LNCAP (cell line): ENCODE measurements around the gene B9D2.

Experiments
- TF ChIP-seq, protein P1 (sequence below): fragments of 450-650 bp; IDR thresholded peaks from 2 replicates; pipeline ENCODE4 v1.5.1; 2017; ENCODE audit warnings: mild to moderate bottlenecking

The B9D2 gene

DNA sequence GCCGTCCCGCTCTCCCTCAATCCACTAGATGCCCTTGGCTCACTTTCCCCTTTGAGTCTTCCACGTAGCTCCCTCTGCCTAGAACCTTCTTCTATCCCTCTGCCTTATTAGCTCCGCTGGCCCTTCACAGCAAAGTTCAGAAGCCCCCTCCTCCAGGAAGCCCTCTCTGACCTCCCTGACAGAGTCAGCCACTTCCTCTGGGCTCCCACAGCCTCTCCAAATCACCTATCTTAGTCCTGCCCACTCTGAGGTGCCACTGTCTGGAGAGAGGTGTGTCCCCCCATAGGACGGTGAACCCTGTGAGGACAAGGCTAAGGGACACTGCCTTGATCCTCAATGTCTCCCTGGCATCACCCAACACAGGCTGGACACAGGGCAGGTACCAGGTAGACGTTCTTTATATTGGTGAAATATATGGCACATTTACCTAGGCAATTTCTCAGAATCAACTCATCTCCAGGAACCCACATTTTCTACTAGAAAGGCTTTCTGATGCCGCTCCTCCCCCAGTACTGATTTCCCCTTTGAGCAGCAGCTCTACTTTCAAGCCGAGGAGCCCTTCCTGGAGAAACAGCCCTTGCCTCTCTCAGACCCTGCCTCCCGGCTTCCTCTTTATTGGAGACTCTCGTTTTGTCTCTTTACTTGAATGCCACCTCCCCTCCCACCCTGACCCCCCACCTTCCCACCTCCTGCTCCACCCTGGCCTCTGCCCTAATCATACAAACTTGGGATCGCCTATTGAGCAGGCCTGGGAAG lies 6.8 kb downstream of the B9D2 start:
- TF ChIP-seq, protein P1, sequence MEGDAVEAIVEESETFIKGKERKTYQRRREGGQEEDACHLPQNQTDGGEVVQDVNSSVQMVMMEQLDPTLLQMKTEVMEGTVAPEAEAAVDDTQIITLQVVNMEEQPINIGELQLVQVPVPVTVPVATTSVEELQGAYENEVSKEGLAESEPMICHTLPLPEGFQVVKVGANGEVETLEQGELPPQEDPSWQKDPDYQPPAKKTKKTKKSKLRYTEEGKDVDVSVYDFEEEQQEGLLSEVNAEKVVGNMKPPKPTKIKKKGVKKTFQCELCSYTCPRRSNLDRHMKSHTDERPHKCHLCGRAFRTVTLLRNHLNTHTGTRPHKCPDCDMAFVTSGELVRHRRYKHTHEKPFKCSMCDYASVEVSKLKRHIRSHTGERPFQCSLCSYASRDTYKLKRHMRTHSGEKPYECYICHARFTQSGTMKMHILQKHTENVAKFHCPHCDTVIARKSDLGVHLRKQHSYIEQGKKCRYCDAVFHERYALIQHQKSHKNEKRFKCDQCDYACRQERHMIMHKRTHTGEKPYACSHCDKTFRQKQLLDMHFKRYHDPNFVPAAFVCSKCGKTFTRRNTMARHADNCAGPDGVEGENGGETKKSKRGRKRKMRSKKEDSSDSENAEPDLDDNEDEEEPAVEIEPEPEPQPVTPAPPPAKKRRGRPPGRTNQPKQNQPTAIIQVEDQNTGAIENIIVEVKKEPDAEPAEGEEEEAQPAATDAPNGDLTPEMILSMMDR, result no peak

DNA sequence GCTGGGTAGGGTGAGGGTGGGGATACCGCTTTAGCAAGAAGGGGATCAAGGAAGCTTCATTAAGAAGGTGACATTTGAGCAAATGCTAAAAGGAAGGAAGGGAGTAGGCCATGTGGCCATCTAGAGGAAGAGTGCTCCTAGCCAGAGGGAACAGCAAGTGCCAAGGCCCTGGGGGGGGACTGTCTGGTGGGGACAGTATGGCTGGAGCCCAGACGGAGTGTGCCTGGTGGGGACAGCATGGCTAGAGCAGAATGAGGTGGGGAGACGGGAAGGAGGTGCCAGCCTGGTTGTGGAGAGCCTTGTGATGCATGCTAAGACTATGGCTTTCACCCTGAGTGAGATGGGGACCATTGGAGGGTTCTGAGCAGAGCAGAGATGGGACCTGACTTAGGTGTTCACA lies 8.1 kb downstream of the B9D2 start:
- TF ChIP-seq, protein P1, result no peak

DNA sequence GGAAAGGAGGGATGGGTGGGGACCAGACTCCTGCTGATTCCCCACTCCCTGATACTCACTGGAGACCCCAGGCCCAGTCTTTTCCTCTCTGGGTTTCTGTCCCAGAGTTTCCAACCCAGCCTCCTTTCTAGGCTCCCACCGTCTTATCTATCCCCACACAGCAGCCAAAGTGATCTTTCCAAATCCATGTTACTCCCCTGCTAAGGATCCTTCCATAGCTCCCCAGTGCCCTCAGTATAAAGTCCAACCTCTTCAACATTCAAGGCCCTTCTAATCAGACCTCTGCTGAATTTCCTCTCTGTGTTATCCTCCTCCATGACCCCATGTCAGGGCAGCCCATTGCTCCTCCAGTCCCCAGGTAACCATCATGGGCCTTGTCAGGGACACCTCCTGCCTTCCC lies 8.9 kb downstream of the B9D2 start:
- TF ChIP-seq, protein P1, result no peak

DNA sequence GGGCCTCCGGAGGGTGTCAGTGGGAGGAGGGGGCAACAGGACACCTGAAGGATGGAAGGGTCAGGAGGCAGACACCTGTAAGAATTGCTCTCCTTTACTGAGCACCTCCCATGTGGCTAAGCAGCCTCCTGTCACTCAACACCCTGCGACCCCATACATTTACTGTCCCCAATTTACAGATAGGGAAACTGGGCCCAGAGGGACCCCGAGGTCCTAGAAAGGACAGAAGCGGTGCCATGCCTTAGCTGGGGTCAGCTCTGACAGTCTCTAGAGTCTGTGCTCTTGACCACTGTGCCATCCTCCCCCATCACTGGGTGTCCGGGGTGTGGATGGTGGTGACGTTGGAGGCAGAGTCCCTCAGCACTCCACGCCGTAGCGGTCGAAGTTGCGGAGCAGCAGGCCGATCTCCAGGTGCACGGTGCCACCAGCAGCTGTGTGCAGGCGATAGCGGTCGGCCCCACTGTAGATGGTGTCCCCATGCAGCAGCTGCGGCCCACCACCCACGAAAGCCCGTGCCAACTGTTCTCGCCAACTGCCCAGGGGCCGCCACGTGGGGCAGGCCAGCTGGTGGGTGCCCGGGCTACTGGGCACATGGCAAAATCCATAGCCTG lies 9.5 kb downstream of the B9D2 start:
- TF ChIP-seq, protein P1, result no peak

DNA sequence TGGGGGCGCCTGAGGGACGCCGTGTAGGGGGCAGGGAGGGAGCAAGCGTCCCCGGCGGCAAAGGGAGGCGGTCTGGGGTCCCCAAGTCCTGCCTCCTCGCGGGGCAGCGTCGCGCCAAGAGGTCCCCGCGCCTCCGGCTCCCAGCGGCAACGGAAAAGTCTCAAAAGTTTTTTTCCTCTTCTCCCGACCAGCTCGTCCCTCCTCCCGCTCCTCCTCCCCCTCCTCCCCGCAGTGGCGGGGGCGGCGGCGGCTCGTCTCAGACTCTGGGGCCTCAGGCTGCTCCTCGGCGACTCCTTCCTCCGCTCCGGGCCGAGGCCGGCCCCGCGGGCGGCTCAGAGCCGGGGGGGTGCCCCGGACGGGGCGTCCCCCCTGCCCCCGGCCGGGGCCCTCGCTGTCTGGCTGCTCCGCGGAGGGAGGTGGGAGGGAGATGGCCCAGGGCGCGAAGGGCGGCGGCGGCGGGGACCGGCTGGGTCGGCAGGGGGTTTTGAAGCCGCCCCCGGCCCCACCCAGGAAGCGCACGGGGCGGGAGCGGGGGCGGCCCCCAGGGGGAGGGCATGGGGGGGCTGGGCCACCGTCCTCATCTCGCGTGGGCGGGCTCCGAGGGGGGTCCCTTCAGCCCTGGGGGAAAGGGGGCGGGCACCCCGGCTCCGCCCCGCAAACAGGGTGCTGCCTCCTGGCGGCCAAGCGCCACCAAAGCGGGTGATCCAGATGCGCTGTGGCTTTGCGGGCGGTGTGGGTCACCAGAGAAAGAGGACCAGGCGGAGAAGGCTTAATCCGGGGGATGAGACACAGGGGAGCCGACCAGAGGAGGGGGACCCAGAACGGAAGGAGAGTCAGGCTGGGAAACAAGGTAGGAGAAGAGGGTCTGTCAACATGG lies 10.2 kb downstream of the B9D2 start, which contains the start of gene TGFB1:
Gene TGFB1, minus strand, starts transcription at position 457 of the 877 bp plus-strand sequence. CDS start 878 bp downstream, outside the sequence.
- TF ChIP-seq, protein P1, result peak; percentile 61

DNA sequence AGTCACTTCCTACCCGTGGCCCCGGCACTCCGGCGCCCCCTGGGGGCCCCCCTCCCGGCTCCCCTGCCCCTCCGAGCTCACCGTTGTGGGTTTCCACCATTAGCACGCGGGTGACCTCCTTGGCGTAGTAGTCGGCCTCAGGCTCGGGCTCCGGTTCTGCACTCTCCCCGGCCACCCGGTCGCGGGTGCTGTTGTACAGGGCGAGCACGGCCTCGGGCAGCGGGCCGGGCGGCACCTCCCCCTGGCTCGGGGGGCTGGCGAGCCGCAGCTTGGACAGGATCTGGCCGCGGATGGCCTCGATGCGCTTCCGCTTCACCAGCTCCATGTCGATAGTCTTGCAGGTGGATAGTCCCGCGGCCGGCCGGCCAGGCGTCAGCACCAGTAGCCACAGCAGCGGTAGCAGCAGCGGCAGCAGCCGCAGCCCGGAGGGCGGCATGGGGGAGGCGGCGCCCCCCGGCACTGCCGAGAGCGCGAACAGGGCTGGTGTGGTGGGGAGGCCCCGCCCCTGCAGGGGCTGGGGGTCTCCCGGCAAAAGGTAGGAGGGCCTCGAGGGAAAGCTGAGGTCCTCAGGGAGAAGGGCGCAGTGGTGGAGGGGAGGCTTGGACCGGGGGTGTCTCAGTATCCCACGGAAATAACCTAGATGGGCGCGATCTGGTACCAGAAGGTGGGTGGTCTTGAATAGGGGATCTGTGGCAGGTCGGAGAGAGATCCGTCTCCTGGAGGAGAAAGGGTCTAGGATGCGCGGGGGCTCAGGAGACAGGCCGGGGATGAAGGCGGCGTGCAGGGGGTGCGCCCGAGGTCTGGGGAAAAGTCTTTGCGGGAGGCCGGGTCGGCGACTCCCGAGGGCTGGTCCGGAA lies 11.1 kb downstream of the B9D2 start:
- TF ChIP-seq, protein P1, result no peak

DNA sequence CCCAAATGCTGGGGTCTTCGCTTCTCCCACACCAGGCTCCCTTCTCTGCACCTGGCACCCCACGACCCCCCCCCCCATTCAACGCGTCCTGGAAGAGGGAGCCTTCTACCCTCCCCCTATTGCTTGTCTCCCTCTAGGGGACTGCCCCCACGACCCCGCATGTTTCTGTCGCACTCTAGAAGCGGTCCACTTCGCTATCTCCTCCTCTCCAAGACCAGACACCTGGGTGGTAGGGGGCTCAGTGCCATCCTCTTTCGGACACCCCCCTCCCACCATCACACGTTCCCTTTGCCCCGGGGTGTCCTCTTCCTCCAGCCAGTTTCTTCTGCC lies 11.7 kb downstream of the B9D2 start:
- TF ChIP-seq, protein P1, result no peak
